ENCODE results near the gene PIAS2.
"Not testable (repeated sequence)": the region's sequence is repeated elsewhere in the genome, so short reads cannot be mapped to it uniquely, and the experiment has no call there.

The PIAS2 gene, protein sequence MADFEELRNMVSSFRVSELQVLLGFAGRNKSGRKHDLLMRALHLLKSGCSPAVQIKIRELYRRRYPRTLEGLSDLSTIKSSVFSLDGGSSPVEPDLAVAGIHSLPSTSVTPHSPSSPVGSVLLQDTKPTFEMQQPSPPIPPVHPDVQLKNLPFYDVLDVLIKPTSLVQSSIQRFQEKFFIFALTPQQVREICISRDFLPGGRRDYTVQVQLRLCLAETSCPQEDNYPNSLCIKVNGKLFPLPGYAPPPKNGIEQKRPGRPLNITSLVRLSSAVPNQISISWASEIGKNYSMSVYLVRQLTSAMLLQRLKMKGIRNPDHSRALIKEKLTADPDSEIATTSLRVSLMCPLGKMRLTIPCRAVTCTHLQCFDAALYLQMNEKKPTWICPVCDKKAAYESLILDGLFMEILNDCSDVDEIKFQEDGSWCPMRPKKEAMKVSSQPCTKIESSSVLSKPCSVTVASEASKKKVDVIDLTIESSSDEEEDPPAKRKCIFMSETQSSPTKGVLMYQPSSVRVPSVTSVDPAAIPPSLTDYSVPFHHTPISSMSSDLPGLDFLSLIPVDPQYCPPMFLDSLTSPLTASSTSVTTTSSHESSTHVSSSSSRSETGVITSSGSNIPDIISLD

DNA sequence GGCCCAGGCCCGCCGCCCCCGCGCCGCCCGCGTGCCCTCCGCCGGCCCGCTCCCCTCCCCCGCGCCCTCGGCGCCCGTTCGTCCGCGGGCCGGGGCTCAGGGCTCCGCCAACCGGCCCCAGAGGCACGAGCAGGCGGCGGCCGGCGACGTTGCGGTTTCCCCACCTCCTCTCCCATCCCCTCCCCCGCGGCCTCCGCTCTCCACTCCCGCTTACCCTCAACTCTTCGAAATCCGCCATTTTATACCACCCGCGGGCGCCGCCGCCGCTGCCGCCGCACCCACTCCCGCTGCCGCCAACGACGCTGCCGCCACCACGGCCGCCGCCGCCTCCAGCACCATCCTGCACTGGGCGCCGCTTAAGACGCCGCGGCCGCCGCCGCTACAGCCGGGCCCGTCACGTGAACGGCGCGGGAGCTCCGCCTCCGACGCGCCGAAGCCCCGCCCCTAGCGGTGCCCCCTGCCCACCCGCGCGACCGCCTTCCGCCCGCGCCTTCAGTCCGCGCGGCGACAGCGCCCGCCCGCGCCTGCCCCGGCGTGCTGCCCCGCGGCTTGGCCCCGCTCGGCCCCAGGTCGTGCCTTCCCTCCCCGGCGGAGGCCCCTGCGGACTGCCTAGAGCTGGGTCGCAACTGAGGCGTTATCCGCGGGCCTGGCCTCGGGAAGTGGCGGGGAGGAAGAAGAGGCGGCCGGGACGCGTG, at the start of gene PIAS2, which contains the start of gene KATNAL2:
PIAS2 (minus strand) TSS at position 400 of the 695 bp plus-strand sequence; CDS start at position 238, 162 bp downstream.
KATNAL2 (plus strand) TSS at position 495 of the 695 bp plus-strand sequence. CDS start 29,271 bp downstream, outside the sequence.
- peak; percentile 80 for DNase-seq (ENCODE audit: low spot score)

DNA sequence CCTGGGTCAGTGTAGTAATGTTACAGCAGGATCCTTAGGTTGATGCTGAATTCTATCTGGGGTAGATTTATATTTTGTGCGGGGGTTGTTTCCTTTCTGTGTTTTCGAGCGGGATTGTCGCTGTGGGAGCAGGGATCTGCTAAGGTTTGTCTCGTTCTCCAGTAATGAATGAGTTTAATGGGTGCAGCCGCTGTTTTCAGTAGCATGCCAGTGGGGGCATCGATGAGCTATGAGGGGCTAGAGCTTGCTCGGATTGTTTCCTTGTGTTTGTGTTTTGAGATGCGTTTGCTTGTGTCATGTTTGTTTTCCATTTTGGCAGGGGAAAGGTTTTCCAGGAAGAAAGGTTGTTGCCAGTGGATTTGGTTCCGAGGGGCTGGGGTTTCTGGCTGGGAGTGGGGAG, 49.0 kb upstream of the PIAS2 start:
- DNase-seq (ENCODE audit: low spot score), result not testable (repeated sequence)

DNA sequence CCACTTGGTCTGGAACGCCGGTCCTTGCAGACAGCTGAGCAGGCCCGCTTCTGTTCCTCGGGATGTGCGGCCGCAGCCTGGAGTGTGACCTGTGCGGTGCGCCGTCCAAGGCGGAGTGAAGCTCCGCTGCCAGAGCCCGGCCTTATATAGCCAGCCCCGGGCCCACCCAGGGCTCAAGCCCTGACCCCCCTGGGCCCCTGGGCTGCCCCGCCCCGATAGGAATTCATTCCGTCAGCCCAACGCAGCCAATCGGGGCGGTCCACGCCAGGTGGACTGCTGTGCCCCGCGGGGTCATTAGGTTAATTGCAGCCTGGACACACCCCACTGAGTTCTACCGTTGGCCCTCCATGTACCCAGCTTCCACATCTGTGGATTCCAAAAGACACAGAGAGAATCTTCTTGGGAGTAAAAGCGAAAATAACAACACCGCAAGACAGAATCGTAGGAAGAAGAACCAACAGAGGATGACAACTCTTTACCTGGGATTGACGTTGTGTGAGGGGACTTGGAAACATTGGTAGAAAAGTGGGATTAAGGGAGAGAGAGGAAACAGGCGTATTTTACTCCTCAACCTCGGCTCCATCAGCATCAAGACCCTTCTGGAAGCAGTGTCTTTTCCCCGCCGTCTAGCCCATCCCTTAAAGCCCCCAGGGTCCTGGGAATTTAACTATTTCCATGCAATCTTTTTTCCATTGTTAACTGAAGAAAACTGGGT, 47.4 kb upstream of the PIAS2 start:
- not testable (repeated sequence) for DNase-seq (ENCODE audit: low spot score)

DNA sequence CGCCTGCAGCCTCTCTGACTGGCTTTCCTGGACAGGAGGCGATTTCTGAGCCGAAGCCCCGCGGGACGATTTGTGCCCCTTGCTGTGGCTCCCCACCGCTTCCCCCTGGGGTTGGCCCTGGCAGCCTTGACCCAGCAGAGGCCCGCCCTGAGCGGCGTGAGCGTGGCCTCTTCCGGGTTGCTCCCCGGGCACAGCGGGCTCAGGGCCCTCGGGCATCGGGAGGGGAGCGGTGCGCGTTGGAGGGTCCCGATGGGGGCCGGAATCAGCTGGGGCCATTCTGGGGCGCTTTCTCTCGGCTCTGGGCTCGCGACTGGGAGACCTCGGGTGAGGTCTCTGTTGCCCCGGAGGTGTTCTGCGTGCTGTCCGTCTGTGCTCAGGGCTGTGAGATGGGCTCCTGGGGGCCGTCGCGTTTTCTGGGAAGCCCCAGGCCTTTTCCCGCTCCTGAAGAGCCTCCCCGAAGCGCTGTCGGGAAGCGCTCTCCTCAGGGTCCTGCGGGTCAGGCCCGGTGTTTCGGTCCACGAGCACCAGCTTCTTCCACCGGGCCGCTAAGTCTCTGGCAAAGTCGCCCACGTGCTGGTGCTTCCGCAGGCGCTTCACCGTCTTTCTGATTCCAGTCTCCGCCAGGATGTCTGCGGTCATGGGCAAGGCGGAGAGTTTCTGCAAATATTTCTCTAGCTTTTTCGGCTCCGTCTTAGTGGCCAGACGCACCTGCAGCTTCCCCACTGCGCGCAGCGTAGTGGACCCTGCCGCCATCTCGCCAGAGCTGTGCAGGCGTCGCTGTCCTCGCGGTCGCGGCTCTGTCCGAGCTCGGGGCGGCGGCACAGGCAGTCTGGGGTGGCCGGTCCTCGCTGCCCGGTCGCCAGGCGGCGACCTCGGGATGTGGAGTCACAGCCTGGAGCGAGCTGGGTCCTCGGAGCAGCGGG, 46.6 kb upstream of the PIAS2 start:
- DNase-seq (ENCODE audit: low spot score), result not testable (repeated sequence)

DNA sequence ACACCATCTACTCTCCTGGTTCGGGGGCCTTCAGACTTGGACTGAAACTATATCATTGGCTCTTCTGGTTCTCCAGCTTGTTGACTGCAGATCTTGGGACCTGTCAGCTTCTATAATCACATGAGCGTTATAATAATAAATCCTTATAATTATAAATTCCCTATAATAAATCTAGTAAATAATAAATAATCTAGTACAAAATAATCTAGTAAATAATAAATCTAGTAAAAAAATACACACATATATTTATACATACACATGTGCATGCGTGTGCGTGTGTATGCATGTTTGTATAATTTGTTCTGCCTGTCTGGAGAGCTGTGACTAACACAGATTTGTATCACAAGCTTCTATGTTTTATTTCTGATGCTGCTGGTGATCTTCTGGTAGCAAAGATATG, 40.9 kb upstream of the PIAS2 start:
- DNase-seq (ENCODE audit: low spot score), result no peak

DNA sequence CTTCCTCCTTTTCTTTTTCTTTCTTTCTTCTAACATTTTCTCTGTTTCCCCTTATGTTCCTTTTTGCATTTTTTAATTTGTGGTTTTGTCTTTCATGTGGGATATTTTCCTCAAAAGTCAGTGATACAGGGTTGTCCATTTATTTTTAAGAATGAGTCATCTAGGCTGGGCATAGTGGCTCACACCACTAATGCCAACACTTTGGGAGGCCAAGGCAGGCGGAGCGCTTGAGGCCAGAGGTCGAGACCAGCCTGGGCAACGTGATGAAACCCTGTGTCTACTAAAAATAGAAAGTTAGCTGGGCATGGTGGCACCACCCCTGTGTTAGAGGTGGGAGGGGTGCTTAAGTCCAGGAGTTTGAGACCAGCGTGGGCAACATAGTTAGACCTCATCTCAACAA, 35.9 kb upstream of the PIAS2 start:
- no peak for DNase-seq (ENCODE audit: low spot score)

DNA sequence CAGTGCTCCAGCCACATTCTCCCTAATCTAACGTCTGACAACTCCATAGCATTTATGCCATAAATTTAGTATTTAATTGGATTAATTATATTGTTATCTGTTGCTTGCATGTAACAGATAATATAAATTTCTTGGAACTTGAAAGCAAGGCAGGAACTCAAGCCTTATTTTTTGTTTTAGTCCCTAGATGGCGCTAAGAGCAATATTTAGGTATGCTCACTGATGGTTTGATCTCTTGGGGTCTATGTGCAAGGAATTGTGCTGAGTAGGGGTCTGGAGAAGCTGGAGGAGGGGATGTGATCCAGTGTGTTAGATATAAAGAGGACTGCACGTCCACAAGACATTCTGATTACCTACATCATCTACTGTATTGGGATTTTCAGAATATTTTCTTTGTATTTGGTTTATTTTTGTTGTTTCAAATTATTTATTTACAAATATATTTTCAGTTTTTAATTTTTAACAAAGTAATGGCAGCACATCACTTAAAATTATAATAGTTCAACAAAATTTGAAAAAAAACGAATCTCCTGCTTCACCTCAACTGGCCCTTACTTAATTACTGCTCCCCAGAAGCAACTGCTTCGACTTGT, 32.9 kb upstream of the PIAS2 start:
- DNase-seq (ENCODE audit: low spot score), result peak; percentile 20

DNA sequence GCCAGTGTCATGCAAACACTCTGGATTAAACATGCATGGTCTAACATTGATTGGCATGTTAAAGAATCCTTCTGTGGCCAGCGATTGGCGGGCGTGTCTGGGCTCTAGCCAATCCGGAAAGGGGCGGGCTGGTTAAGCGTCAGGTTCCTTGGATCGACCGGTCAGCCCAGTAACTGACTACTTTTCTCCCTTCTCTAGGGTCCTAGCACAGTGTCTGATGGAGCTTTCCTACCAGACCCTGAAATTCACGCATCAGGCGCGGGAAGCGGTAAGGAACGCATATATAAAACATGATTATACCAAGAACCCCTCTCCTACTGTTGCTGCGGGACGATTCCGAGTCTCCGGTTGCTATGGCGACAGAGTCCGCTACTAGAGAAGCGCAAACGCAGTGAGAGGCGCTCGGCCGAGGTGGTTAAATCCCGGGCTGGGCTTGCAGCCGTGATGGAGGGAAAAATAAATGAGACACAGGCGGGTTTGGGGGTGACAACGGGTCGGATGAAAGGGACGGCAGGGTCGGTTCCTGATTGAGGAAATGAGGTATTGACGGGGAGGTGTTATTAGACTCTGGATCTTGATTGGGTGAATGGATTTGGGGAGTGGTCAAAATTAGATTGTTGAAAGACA, 29.5 kb upstream of the PIAS2 start:
- peak; percentile 72 for DNase-seq (ENCODE audit: low spot score)

DNA sequence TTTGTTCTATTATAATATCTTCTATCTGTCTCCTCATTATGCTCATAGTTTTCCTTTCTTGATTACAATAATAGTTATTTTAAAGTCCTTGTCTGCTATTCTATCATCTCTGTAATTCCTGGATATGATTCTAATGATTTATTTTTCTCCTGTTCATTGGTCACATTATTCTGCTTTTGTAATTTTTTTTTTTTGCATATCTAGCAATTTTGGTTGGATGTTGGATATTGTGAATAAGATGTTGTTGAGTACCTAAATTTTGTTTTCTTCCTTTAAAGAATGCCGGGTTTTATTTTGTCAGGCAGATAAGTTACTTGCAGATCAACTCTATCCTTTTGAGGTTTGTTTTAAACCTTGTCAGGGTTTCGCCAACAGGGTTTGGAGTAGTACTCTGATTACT, 25.3 kb upstream of the PIAS2 start:
- no peak for DNase-seq (ENCODE audit: low spot score)

DNA sequence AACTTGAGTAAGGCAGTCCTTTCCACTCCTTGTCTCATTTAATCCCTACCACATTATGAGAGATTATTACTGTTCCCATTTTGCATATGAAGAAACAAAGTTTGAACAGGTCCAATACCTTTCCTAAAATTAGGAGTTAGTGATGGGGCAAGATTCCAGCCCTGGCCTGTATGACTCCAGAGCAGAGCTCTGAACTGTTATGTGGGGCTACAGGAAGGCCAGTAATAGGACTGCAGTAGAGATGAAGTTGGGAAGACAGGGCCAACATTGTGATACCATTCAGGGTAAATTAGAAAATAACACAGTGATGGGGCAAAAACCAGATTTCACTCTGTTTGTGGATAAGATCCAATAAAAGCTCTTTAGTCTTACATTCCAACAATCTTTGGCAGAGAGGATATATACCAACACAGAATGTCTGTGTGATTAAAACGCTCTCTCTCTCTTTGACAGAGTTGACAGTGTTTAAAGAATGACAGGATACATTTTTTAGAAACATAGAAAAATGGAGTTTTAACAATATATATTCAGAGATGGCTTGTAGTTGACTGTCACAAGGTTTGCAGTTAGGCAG, 22.8 kb upstream of the PIAS2 start:
- DNase-seq (ENCODE audit: low spot score), result no peak

DNA sequence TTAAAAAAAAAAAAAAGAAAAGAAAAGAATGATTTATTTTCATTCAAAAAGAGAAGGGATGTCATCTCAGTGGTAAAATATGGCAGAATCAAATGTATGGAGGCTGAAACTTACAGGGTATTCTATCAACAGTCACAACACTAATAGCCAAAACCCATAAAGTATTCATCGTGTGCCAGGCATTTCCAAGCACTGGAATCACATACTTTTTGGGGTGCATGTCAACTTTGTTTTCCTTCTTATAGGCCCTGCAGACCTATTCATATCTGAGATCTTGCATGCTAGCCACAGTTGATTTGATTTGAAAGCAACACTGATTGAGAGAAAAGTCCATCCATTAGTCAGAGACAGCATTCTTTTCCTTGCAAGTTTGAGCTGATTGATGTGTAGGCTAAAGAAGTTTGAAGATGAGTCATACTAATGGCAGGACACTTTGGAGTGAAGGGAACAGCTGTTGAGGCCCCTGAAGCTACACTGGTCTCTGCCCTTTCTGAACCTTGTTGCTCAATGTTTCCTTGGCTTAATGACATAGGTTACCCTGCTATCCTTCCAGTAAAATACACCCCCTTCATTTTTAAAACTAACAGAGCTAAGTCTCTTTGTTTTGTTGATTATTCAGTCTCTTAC, 22.1 kb upstream of the PIAS2 start:
- DNase-seq (ENCODE audit: low spot score), result peak; percentile 68

DNA sequence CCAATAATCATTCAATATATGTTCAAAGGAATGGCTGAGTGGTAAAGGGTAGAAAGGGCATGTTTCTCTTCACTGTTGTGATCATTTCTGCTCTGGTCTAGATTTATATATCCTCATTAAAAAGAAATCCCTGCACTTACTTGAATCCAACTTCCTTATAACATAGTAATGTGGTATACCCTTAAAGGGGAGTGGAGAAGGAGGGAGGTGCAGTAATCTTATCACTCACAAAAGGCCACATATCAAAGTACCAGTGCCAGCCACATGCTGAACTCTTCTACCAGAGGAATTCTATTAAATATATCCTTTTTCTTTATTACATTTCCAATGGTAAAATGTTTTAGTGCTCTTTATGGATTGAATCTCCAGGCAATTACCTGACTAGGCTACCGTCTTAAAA, 3.3 kb upstream of the PIAS2 start:
- DNase-seq (ENCODE audit: low spot score), result no peak

DNA sequence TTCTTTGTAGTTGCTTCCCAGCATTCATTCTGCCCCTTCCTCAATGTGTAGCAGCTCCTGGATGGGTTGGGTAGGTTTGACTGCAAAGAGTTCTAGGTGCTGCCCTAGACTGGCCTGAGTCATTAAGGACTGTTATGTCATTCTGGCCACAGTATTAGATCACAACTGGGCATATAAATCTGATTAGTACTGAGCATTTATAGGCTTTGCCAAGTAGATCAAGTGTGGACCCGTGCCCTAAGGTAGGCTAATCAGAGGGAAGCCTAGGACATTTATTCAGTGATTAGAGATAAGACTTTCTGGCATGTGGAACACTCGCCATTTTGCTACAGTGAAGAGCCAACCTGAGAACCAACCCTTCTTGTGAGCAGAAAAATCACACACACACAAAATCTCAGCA, 2.8 kb upstream of the PIAS2 start:
- peak; percentile 5 for DNase-seq (ENCODE audit: low spot score)

DNA sequence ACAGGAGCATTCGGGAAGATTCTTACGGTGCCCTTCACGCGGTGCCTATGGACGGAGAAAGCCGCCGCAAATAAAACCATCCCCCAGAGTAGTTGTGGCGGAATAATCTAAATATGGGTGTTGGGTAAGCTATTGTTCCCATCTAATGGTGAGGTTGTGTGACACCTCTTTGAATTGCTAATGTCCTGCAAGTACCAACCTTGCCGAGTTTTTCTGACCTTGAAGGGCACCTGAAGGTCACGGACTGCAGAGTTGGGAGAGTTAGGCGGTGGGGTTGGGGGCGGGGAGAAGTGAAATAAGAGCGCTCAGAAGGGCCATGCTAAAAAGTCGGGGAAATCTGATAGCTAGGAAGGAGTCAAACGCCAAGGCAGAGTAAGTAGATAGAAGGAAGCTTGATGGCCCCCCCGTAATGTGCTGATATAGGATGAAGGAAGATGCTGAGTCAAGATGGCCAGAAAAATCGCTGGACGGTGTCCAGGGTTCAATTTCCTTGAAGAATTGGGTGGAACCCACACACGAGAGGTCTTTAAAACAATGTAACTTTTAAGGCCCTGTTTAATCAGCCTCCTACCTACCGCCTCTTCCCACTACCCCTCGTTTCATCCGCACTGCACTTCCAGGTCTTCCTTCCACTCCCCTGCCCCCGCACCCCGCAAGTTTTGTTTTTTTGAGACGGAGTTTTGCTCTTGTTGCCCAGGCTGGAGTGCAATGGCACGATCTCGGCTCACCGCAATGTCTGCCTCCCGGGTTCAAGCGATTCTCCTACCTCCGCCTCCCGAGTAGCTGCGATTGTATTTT, 695 bp upstream of the PIAS2 start:
- no peak for DNase-seq (ENCODE audit: low spot score)

DNA sequence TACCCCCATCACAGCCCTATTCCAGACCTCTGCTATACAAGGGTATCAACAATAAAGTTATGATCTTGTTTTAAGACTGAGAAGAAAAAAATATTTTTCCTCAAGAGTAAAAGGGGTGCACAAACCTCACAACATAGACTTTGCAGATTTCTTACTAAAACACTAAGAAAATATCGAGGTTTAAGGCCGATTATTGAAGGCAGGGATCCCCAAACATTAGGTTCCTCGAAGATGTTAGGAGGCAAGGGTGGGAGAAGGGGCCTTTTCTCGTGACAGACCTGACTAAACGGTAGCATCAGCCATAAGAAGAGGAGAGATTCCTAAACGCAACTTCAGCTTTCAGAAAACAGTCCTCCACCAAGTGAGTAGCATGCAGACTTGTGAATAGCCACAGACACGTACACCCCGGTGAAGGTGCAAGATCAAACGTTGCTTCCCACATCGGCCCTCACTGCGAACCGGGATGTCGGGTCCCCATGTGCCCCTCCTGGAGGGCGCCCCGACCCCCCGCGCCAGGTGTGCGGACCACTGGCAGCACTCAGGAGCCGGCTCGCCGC, 678 bp downstream of the PIAS2 start:
- peak; percentile 41 for DNase-seq (ENCODE audit: low spot score)

DNA sequence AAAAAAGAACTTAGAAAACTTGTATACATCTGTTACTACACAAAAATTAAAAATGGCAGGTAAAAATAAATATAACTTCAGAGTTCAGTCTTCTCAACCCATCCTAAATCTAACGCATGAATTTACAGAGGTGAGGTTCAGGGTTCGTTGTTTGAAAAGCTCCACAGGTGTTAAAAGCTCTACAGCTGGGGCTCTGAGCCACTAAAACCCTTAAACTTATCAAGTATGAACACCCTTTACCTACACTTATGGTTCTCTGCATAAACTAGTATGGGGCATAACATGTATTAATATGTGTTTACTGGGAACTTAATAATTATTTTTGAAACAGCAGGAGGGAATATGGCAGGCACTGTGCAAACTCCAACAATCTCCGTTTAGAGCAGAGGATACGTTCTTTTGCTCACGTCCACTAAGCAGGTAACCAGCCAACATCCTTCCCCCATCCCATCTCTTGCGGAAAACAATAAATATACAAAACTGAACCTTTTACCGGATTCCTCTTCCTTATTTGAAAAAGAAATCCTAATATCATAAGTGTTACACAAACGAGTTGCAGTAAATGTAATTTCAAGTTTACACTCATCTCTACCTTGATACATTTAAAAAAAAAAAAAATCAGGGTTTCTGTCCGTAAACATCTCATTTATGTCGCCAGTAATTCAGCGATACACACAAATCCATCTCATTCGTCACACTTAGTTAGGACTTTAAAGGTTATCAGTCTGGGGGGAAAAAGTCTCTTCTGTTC, 1.3 kb downstream of the PIAS2 start:
- peak; percentile 52 for DNase-seq (ENCODE audit: low spot score)

DNA sequence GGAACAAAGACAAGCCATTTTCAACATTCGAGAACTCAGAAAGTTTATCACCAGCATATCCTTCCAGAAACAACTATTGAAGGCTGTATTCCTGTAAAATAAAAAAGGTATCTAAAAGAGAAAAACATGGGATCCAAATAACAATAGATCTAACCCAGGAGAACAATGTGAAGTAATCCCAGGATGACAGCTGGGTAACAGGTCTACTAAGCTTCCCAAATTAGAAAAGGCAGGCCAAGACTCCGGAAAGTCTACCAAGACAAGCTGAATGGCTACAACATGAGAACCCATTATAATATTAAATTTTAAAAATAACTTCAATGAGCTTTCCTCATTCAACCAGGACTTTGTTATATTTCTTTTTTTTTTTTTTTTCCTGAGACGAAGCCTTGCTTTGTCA, 6.5 kb downstream of the PIAS2 start:
- no peak for DNase-seq (ENCODE audit: low spot score)

Measured in kidney tubule cell (primary cell).